Measurements from ENCODE around the gene TMIGD1.

The TMIGD1 gene

GRCh38 chr17:30326809-30327208 lies 7.0 kb downstream of the TMIGD1 start:
- DNase-seq: no peak

GRCh38 chr17:30324723-30325122 lies 9.1 kb downstream of the TMIGD1 start:
- DNase-seq: no peak

GRCh38 chr17:30323895-30324319 lies 9.9 kb downstream of the TMIGD1 start:
- peak; percentile 49 for DNase-seq

GRCh38 chr17:30323262-30323894 lies 10.5 kb downstream of the TMIGD1 start:
- DNase-seq: peak; percentile 83

DNA sequence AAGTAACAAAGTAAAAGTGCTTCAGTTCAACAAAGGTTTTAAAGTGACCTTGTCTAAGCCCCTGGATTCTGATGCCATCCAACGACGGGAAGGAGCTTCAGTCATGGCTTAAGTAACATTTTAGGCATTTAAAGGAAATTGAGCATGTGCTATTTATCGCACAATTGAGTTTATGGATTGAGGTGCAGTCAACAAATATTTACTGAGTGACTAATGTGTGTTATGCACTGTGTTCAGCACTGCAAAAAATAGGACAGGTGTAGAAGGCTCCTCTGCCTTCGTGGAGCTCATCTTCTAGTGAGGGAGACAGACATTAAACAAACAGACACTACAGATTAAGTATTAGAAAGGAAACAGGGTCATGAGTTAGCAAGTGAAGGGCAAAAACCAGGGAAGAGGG lies 12.5 kb downstream of the TMIGD1 start:
- no peak for DNase-seq

- DNase-seq: no peak
Observed at GRCh38 chr17:30318155-30318554, 15.7 kb downstream of the TMIGD1 start.

DNA sequence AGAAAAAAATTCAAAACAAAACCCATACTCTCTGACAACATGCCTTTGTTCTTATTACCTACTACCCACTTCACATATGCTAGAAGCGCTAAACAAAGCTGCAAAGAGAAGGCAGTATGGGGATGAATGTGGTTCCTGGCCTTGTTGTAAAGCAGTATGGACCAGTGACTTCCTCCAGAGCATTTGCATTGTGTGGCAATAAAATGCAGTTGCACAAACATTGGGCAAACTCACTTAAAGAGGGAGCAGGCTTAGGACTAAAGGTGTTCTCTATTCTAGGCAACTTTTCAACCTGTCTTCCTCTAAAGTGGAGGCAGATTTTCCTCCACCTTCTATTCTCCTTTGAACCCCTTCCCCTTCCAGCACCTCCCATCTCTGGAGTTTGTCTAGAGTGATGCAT lies 17.1 kb downstream of the TMIGD1 start:
- no peak for DNase-seq

GRCh38 chr17:30315106-30315505 lies 18.8 kb downstream of the TMIGD1 start:
- no peak for DNase-seq

GRCh38 chr17:30314474-30314873 lies 19.4 kb downstream of the TMIGD1 start:
- no peak for DNase-seq

DNA sequence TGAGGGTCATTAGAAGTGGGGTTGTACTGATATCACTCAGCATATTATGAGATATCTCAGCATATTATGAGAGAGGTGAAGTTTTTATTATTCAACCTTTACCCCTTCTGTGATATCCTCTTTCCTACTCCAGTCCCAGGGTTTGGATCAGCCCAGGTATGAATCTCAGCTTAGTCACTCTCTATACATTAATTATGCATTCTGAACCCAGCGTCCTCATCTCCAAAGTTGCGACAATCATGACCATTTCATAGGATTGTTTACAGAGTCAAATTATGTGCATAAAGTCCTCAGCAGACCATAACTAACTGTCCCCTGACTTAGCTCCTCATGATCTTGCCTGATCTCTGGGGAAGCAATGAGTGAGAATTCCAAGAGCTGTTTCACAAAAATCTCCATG lies 21.6 kb downstream of the TMIGD1 start:
- DNase-seq: no peak

DNA sequence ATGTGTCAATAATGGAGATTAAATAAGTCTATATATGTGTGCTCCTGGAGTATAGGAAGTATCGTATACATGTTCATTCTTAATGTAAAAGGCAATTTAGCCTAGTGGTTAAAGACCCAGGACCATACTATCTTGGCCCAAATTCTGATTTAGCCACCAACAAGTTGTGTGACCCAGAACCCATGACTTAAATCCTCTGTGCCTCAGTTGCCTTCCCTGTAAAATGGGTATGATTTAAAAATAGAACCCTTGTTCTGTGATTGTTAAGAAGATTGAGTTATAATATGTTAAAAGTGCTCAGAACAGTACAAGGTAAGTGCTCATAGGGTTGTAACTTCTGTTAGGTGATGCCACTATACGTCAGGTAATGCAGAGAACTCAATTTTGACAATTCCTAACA lies 23.3 kb downstream of the TMIGD1 start:
- no peak for DNase-seq

- DNase-seq: no peak
Observed at GRCh38 chr17:30309591-30309990, 24.3 kb downstream of the TMIGD1 start.

GRCh38 chr17:30308406-30308805 lies 25.5 kb downstream of the TMIGD1 start:
- no peak for DNase-seq

DNA sequence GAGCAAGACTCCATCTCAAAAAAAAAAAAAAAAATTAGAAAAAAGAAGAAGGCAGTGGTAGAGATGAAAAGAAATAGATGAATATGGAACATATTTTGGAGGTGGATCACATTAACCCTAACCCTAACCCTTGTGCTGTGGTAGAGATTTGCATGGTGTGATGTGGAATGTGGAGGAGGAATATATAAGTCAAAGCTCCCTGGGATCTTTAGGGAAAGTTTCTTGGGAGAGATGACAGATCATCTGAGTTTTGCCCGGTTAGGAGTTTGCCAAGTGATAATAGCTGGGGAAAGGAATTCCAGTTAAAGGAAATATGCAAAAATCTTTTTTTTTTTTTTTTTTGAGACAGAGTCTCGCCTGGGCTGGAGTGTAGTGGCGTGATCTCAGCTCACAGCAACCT lies 29.1 kb downstream of the TMIGD1 start:
- no peak for DNase-seq

DNA sequence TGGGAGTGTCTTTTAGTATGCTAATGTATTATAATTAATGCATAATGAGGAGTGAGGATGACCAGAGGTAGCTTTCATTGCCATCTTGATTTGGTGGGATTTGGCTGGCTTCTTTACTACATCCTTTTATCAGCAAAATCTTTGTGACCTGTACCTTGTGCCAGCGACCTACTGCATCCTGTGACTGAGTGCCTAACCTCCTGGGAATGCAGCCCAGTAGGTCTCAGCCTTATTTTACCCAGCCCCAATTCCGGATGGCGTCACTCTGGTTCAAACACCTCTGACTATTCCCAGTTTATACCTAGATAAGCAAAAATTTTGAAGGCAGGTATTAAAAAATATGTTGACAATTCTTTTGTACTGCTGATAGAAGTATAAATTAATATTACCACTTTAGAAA lies 31.6 kb downstream of the TMIGD1 start:
- DNase-seq: no peak

DNA sequence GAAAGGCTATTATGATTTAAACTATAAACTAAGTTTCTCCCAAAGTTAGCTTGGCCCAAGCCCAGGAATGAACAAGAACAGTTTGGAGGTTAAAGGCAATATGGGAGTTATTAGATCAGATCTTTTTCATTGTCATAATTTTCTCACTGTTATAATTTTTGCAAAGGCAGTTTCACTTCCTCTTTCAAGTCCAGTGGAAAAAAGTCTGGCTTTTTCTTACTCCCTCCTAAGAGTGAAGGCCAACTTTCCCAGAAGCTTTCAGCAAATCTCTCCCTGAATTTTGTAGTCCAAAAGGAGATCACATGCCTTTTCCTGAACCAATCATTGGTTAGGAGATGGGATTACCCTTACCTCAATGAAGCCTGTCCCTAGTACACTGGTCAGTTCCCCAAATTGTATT lies 33.0 kb downstream of the TMIGD1 start:
- DNase-seq: peak; percentile 26

GRCh38 chr17:30299000-30299399 lies 34.9 kb downstream of the TMIGD1 start:
- DNase-seq: no peak

GRCh38 chr17:30297715-30298114 lies 36.1 kb downstream of the TMIGD1 start:
- DNase-seq: no peak

DNA sequence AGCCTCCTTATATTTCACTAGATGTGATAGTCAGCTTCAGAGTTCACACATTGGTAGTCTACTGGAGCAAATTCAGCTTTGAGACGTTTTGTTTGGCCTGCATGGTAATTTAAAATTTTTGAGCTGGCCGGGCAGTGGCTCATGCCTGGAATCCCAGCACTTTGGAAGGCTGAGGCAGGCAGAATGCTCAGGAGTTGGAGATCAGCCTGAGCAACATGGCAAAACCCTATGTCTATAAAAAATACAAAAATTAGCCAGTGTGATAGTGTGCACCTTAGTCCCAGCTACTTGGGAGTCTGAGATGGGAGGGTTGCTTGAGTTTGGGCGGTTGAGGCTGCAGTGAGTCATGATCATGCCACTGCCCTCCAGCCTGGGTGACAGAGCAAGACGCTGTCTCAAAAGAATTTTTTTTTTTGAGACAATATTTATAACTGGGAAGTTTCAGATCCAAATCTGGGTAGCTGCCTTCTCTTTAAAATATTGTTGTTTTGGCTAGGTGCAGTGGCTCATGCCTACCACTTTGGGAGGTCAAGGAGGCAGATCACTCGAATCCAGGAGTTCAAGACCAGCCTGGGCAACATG lies 37.3 kb downstream of the TMIGD1 start:
- no peak for DNase-seq

- DNase-seq: no peak
Observed at GRCh38 chr17:30292286-30292858, 41.5 kb downstream of the TMIGD1 start.

GRCh38 chr17:30291543-30292285 lies 42.1 kb downstream of the TMIGD1 start, which contains the start of gene BLMH:
Gene BLMH, minus strand, starts transcription at chr17:30291944. Its CDS starts 125 bp downstream, at chr17:30291819.
- peak; percentile 88 for DNase-seq

DNA sequence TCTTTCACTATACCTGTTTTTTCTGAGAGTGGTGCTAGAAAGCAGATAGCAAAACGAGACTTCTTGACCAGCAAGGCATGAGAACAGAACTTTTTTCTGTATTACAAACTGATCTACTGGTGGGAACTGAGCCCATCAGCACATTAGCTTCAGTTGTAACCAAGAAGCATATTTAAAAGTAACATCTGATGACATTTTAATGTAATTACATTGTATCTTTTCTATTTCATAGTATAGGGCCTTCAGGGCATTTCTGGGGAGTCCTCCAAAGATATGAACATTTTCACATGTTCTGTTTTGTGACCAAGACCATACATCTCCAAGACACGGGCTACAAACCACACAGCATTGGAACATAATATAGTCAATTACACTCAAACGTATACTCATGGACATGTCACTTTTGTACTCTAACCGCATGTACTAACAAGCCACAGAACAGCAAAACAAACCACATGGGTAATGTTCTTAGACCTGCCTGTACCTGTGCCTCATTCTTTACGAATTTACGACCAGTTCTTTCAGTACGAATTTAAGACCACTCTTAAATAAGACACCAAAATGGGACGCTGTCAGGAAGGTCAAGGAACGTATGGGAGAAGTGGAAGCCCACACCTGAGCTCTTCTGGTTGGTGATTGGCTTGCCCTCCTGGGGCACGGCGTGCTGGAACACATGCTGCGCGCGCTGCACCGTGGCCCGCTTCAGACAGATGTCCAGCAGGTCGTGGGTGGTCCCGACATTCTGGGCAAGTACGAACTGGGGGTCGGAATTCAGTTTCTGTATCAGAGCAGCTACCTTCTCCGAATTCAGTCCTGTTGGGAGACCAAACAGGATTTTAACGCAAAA lies 42.9 kb downstream of the TMIGD1 start:
- peak; percentile 67 for DNase-seq

DNA sequence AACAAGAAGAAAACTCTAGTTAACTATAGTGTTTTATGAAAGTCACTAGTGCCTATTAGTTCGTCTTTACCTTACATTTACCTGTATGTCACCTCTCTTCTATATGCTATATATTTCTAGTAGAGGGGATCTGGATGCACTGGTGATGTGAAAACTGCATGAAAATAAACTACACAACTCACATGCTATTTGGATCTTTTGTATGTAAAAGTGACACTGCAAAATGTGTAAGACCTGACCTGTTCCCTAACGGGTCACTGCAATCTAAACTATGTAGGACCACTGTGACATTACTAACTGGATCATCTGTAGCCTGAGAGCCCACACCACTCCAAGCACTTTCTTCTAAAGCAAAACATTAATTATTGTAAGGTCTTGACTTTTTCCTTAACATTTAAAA lies 43.8 kb downstream of the TMIGD1 start:
- no peak for DNase-seq
